ENCODE measurements around the gene KLHL14.

Gene KLHL14

DNA sequence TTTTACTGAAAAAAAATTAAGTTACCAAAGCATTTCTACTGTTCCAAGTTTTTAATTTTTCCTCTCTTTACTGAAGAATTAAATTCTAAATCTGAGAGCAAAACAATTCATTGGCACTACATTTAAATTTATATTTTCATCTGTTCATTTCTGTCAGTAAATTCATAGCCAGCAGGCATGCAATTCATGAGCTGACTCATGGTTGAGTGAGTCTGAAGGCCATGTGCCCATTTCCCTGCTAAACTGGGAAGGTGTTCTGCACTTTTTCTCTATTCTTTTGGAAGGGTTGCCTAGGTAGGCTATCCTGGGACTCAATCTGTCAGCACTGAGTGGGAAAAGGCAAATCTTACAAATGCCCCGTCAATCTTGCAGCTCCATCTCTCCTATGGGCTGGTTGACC lies 88.7 kb downstream of the KLHL14 start:
- TF ChIP-seq, protein P1, sequence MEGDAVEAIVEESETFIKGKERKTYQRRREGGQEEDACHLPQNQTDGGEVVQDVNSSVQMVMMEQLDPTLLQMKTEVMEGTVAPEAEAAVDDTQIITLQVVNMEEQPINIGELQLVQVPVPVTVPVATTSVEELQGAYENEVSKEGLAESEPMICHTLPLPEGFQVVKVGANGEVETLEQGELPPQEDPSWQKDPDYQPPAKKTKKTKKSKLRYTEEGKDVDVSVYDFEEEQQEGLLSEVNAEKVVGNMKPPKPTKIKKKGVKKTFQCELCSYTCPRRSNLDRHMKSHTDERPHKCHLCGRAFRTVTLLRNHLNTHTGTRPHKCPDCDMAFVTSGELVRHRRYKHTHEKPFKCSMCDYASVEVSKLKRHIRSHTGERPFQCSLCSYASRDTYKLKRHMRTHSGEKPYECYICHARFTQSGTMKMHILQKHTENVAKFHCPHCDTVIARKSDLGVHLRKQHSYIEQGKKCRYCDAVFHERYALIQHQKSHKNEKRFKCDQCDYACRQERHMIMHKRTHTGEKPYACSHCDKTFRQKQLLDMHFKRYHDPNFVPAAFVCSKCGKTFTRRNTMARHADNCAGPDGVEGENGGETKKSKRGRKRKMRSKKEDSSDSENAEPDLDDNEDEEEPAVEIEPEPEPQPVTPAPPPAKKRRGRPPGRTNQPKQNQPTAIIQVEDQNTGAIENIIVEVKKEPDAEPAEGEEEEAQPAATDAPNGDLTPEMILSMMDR (IDR thresholded peaks at IDR 0.05), result no peak

DNA sequence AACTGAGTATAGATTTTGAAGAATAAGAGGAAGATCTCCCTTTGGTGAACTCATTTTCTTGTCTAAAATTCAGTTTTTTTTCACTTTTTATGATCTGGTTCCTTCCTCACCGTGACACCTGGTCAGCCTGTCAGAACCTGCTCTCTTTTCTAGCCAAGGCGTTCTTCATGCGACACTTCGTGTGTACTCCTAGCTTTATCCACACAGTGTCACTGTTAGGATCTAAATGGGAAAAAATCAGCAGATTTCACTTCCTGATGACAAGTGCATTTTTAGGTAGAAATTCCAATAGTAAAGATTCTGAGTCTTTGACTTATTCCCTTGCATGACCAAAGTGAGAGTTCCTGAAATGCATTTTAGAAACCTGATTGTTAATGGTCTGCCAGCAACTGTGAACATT lies 89.8 kb downstream of the KLHL14 start:
- Histone ChIP-seq H3K4me3 (no peak overlapping the region), H3K27ac (no peak overlapping the region)
- no peak for DNase-seq (ENCODE audit: low spot score)
- TF ChIP-seq, protein P1 (IDR thresholded peaks at IDR 0.05), result no peak

More for the DNA sequence above, 88.7 kb downstream of the KLHL14 start:
- Histone ChIP-seq H3K27ac (no peak overlapping the region), H3K4me3 (no peak overlapping the region)
- DNase-seq (ENCODE audit: low spot score), result no peak

DNA sequence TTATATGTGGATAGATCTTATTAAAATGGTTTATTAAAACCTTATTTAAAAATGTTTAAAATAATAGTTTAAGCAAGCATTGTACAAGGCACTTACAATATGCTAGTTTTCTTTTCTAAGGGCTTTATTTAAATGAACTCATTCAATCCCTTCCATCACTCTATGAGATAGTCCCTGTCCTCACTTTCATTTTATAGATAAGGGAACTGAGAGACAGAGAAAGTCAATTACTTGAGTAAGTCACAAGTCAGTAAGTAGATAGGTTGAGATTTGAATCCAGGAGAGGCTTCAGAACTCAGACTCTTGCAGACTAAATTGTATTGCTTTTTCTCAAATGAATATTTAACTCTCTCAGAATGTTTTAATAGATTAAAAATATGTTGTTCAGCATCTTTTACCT lies 95.2 kb downstream of the KLHL14 start:
- no peak overlapping the region for H3K27ac ChIP-seq
- TF ChIP-seq, protein P1 (IDR thresholded peaks at IDR 0.05), result no peak
- H3K4me3 ChIP-seq, result no peak overlapping the region
- no peak for DNase-seq (ENCODE audit: low spot score)

DNA sequence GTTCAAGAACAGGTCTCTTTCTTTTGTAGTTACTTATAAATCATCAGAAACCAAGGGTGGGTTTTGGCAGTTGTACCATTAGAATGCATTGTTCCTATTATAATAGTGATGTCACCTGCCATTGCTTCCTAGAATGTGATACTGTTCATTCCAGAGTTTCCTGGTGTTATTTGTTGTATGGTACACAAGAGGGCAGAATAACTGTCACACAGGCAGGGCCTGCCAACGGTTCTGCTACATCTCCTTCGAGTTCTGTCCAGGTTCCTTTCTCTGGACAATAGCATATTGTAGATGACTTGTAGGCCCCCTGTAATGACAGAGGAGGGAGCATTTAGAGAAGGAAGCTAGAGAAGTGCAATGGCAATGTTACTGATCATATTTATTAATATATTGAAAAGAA lies 98.3 kb downstream of the KLHL14 start:
- no peak overlapping the region for H3K4me3 ChIP-seq

GRCh38 chr18:32672398-32672797 lies 100.4 kb downstream of the KLHL14 start:
- H3K27ac ChIP-seq, result no peak overlapping the region
- no peak for DNase-seq (ENCODE audit: low spot score)
- H3K4me3 ChIP-seq, result no peak overlapping the region
- TF ChIP-seq, protein P1 (IDR thresholded peaks at IDR 0.05), result no peak

More for the DNA sequence above, 98.3 kb downstream of the KLHL14 start:
- no peak overlapping the region for H3K27ac ChIP-seq
- TF ChIP-seq, protein P1 (IDR thresholded peaks at IDR 0.05), result no peak
- no peak for DNase-seq (ENCODE audit: low spot score)

DNA sequence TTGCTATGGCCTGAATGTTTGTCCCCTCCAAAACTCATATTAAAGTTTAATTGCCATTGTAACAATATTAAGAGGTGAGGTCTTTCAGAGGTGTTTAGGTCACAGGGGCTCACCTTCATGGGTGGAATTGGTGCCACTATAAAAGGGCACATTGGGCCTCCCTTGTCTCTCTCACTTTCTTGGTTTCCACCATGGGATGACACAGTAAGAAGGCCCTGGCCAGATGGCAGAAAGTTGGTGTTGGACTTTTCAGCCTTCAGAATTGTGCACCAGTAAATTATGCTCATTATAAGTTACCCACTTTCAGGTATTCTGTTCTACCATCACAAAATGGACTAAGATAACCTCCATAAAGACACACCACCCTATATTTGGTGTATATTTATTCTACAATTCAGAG lies 102.1 kb downstream of the KLHL14 start:
- no peak for DNase-seq (ENCODE audit: low spot score)
- TF ChIP-seq, protein P1 (IDR thresholded peaks at IDR 0.05), result no peak
- Histone ChIP-seq H3K27ac (no peak overlapping the region), H3K4me3 (no peak overlapping the region)

DNA sequence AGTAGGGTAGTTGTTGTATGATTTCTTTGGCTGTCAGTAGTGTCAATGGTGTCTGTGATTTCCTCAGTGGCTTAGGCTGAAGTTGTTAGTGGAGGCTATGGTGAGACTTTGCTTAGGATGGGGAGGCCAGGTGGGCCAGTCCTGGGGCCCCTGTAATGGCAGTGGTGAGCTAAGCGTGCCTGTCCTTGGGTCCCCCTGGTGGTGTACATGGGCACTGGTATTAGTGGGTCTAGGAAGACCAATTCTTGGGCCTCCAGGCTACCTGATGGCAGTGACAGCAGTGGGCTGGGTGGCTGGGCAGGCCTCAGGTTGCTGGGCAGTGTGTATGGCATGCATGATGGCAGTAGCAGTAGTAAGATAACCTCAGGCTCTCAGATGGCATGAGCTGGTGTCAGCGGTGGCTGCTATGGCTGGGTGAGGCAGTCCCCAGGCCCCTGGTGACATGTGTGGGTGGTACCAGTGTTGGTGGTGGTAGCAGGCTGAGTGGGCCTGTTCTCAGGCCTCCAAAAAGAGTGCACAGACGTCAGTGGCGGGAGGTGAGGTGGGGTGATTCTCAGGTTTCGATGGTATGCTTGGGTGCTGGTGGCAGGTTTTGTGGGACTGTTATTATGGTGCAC lies 103.2 kb downstream of the KLHL14 start:
- TF ChIP-seq, protein P1 (IDR thresholded peaks at IDR 0.05), result no peak
- no peak for DNase-seq (ENCODE audit: low spot score)
- Histone ChIP-seq H3K27ac (no peak overlapping the region), H3K4me3 (no peak overlapping the region)

All from coronary artery (tissue), 2 donors.